Measurements from ENCODE around the gene GSTM1. TPM values are rescaled to one million over a fixed set of nuclear protein-coding genes. Genes with fewer than 3 reads are reported as not detected.
"Not testable (repeated sequence)": the region's sequence is repeated elsewhere in the genome, so short reads cannot be mapped to it uniquely, and the experiment has no call there.

The GSTM1 gene
- total RNA-seq, 4 donors from 2014 or later = 23.1 TPM; not detected in 3

GRCh38 chr1:109691759-109692158 lies 4.1 kb downstream of the GSTM1 start:
- Histone ChIP-seq H3K36me3 (no peaks in the 10 kb centered on the region), H3K4me3 (no peak overlapping the region), H3K27ac (replicated peaks in 1 of 4) (no peak overlapping the region), H3K27me3 (no peaks in the 10 kb centered on the region), H3K9me3 (no peaks in the 10 kb centered on the region), H3K4me1 (no peaks in the 10 kb centered on the region)
- TF ChIP-seq EP300 (IDR thresholded peaks at IDR 0.05) = no peak
- TF ChIP-seq POLR2A (IDR thresholded peaks at IDR 0.05; ENCODE audit: low read depth) = no peak
- TF ChIP-seq CTCF (IDR thresholded peaks at IDR 0.05) = no peak
- TF ChIP-seq POLR2AphosphoS5 (IDR thresholded peaks at IDR 0.05) = no peak
- WGBS = no CpG with 5 or more reads among the region's 6 CpGs
- no peak for DNase-seq (ENCODE audit: extremely low spot score)
- intact Hi-C loops (cut with DNase I) = no loop called here

GRCh38 chr1:109694400-109694799 lies 6.8 kb downstream of the GSTM1 start:
- H3K27ac ChIP-seq (replicated peaks in 1 of 4); H3K4me3 ChIP-seq; H3K9me3 ChIP-seq; H3K36me3 ChIP-seq; H3K4me1 ChIP-seq; DNase-seq (ENCODE audit: extremely low spot score); H3K27me3 ChIP-seq; intact Hi-C loops (cut with DNase I): not testable (repeated sequence)
- WGBS = no CpG with 5 or more reads among the region's 5 CpGs

GRCh38 chr1:109695138-109695537 lies 7.5 kb downstream of the GSTM1 start:
- WGBS = no CpG with 5 or more reads among the region's 3 CpGs

GRCh38 chr1:109697066-109697465 lies 9.4 kb downstream of the GSTM1 start:
- WGBS = no CpG with 5 or more reads among the region's 4 CpGs

More at GRCh38 chr1:109695138-109695537, 7.5 kb downstream of the GSTM1 start:
- H3K36me3 ChIP-seq; H3K4me1 ChIP-seq; H3K9me3 ChIP-seq; H3K4me3 ChIP-seq; H3K27ac ChIP-seq (replicated peaks in 1 of 4); intact Hi-C loops (cut with DNase I); H3K27me3 ChIP-seq; DNase-seq (ENCODE audit: extremely low spot score): not testable (repeated sequence)

GRCh38 chr1:109697861-109698260 lies 10.2 kb downstream of the GSTM1 start:
- WGBS = no CpG with 5 or more reads among the region's 4 CpGs
- intact Hi-C loops (cut with DNase I); H3K4me1 ChIP-seq; H3K27ac ChIP-seq (replicated peaks in 1 of 4); DNase-seq (ENCODE audit: extremely low spot score); H3K4me3 ChIP-seq; H3K9me3 ChIP-seq; H3K36me3 ChIP-seq; H3K27me3 ChIP-seq: not testable (repeated sequence)

More at GRCh38 chr1:109697066-109697465, 9.4 kb downstream of the GSTM1 start:
- Histone ChIP-seq H3K4me1 (no peaks in the 10 kb centered on the region), H3K4me3 (no peak overlapping the region), H3K27me3 (no peaks in the 10 kb centered on the region), H3K36me3 (no peaks in the 10 kb centered on the region), H3K27ac (replicated peaks in 1 of 4) (no peak overlapping the region), H3K9me3 (no peaks in the 10 kb centered on the region)
- TF ChIP-seq CTCF (IDR thresholded peaks at IDR 0.05) = no peak
- TF ChIP-seq EP300 (IDR thresholded peaks at IDR 0.05) = no peak
- TF ChIP-seq POLR2A (IDR thresholded peaks at IDR 0.05; ENCODE audit: low read depth) = no peak
- no peak for TF ChIP-seq POLR2AphosphoS5 (IDR thresholded peaks at IDR 0.05)
- no peak for DNase-seq (ENCODE audit: extremely low spot score)
- intact Hi-C loops (cut with DNase I) = no loop called here

GRCh38 chr1:109702940-109703339 lies 15.3 kb downstream of the GSTM1 start:
- H3K4me1 ChIP-seq; H3K36me3 ChIP-seq; intact Hi-C loops (cut with DNase I); H3K27me3 ChIP-seq; DNase-seq (ENCODE audit: extremely low spot score); H3K9me3 ChIP-seq; H3K27ac ChIP-seq (replicated peaks in 1 of 4); H3K4me3 ChIP-seq: not testable (repeated sequence)
- 100% methylated on average over 3 of the region's 3 CpGs for WGBS

GRCh38 chr1:109704173-109704572 lies 16.6 kb downstream of the GSTM1 start:
- Histone ChIP-seq H3K4me3 (no peak overlapping the region), H3K4me1 (no peaks in the 10 kb centered on the region), H3K27me3 (no peaks in the 10 kb centered on the region), H3K9me3 (no peaks in the 10 kb centered on the region), H3K27ac (replicated peaks in 1 of 4) (no peak overlapping the region), H3K36me3 (no peaks in the 10 kb centered on the region)
- TF ChIP-seq CTCF (IDR thresholded peaks at IDR 0.05) (no peak), POLR2A (IDR thresholded peaks at IDR 0.05; ENCODE audit: low read depth) (no peak), EP300 (IDR thresholded peaks at IDR 0.05) (no peak), POLR2AphosphoS5 (IDR thresholded peaks at IDR 0.05) (no peak)
- 73% methylated on average over 8 of the region's 8 CpGs for WGBS
- intact Hi-C loops (cut with DNase I) = no loop called here
- DNase-seq (ENCODE audit: extremely low spot score) = no peak
